GM18498 (cell line): Measurements from ENCODE around the gene TRPM1.

Source experiments
- ATAC-seq: cut with Tn5 transposase; IDR thresholded peaks from one replicate; pipeline ENCODE4 v1.9.1; 2021; ENCODE audit warnings: mild to moderate bottlenecking, moderate library complexity; ENCODE audit not compliant: unreplicated experiment

Gene TRPM1

DNA sequence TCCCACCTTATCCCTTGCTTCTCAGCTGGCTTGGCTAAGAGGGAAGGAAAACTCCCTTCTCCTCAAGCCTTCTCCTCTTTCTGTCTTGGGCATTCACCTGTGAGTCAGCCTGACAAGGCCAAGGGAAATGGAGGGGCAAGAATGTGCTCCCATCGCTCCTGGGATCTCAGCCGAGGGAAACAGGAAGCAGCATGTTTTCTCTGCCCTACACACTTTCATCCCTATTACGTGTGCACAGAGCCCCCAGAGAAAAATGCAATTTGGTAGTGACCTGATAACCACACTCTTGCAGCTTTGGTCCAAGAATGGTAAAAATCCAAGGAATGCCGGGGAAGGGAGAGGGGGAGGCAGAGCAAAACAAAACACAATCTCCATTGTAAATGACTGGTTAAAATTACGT is 77.2 kb downstream of the TRPM1 start:
- ATAC-seq: no peak

- no peak for ATAC-seq
These were observed 77.7 kb downstream of the TRPM1 start for GRCh38 chr15:31023841-31024240.

DNA sequence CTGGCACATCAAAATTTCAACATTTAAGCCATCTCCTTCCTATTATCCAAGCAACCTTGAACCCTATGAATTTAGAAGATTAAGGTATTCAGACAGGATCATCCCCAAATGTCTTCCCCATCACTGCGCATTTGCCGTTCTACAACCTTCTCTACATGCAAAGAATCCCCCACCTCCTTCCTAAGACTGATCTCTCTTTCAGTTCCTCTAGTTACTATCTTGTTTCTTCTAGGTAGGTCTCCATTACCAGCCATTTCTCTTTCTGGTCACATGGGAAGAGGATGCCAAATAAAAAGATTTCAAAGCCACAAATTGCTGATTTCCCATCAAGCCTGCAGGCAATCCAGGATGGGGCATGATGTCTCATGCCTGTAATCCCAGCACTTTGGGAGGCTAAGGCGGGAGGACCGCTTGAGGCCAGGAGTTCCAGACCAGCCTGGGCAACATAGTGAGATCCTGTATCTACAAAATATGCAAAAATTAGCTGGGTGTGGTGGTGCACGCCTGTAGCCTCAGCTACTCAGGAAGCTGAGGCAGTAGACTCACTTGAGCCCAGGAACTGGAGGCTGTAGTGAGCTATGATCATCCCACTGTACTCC is 80.4 kb downstream of the TRPM1 start:
- ATAC-seq: peak; percentile 67

- ATAC-seq: no peak
These were observed 81.0 kb downstream of the TRPM1 start for GRCh38 chr15:31020542-31020941.

DNA sequence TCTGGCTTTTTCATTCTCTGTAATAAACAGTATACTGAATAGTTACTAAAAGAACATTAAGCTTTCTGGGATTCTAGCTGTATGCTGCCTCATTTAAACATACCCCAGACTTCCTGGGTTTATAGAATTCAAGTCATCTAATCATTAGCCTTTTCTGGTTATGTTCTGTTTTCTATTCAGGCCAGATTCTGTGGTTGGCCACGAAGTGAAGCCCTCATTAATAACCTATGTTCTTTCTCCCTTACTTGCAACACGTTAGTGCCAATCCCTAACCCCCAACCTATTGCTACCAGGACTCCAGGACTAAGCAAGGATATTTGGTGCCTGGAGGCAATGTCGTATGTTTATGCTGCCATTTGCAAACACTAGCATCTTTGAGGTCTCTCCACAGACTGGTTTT is 81.5 kb downstream of the TRPM1 start:
- no peak for ATAC-seq

- no peak for ATAC-seq
These were observed 84.2 kb downstream of the TRPM1 start for GRCh38 chr15:31017311-31017710.

DNA sequence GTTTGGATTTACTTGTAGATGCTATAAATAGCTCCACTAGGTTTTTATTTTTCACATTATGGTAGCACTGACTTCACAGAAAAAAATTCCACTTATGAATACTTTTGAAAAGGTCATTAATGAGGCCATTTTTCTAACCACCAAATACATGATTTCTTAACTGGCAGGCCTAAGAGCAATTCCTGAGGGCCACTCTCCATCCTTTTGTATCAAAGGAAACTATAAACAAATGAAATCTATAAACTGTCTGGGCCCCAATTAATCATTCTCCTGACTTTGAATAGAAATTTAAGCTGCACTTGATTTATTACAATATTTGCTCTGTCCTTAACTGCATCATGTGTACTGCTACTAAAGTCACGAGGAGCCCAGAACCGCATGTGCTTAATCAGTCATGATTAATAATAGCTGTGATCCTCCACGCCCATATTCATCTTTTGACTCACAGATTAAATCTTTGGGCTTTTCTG is 85.0 kb downstream of the TRPM1 start:
- no peak for ATAC-seq

DNA sequence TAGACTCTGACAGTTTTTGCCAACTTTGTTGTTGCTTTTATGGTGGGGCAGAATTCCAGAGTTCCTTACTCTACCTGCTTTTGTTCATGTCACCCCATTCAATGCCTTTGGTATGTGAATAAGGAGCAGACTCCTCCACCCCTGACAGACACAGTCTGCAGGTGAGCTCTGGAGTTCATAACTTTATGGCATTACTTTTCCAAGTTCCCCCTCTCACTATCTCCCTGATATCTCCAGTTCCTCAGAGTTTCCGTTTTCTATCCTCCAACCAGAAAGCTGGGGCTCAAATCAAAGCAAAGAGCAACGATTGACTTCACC is 87.0 kb downstream of the TRPM1 start:
- no peak for ATAC-seq

GRCh38 chr15:31013863-31014607 is 87.5 kb downstream of the TRPM1 start:
- peak; percentile 88 for ATAC-seq

- no peak for ATAC-seq
These were observed 89.1 kb downstream of the TRPM1 start for GRCh38 chr15:31012455-31012854.

- ATAC-seq: no peak
These were observed 91.5 kb downstream of the TRPM1 start for GRCh38 chr15:31010036-31010435.

DNA sequence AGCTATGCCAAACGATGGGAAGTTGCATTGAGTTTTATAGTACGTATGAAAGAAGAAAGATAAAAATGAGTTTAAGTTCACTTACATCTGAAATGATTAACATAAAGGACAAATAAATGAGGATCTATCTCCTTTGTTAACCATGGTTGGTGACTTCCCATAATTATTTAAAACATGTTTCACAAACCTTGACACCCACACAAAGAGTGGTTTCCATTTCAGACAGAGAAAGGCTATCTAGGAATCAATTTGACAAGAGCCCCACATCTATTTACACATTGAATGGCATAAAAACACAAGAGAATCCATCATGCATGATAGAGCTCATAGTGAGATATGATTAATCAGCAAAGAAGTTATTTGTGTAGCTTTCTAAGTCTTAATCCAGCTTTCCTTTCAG is 95.9 kb downstream of the TRPM1 start:
- ATAC-seq: no peak

GRCh38 chr15:31004220-31004733 is 97.2 kb downstream of the TRPM1 start:
- ATAC-seq: peak; percentile 94

DNA sequence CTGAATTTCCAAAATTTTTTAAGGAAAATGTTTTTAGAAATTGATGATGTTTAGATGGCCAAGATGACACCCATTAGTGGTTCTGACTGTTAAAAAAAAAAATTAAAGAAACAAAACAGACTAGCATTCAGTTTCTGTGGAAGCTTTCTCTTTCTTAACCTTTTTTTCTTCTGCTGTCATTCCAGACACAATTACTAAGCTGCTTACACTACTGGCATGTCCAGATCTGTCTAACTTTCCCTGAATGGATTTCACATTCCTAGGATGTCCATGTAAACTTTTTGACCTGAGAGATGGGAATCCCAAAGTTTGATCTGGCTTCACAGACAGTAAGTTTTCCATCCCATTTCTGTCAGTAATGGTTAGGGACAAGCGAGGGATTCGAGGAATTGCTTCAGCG is 99.8 kb downstream of the TRPM1 start:
- no peak for ATAC-seq

- no peak for ATAC-seq
These were observed 101.8 kb downstream of the TRPM1 start for GRCh38 chr15:30999729-31000128.

GRCh38 chr15:30997270-30997669 is 104.3 kb downstream of the TRPM1 start:
- ATAC-seq: no peak

DNA sequence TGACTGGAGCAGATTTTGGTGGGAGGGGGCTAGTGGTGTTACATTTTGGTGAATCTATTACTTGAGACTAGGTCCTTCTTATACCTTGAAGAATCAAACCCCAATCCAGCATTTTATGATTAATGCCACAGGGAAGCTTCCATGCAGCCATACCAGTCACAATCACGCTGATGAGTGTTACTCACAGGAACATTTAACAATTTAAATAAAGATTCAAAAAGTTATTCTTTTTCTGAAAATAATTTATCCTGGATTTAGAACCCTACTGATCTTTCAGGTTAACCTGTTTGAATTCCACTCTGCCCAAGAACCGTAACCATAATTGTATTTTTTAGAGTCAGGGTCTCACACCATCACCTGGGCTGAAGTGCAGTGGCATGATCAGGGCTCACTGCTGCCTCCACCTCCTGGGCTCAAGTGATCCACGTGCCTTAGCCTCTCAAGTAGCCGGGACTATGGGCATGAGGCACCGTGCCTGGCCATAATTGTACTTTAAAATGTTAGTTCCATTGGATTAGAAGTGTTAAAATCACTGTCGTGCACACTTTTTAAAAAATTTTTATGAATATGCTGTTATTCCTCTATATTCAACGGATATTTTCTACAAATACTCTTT is 109.2 kb downstream of the TRPM1 start:
- ATAC-seq: no peak

- ATAC-seq: peak; percentile 92
These were observed 110.0 kb downstream of the TRPM1 start, which contains the start of gene MTMR10 for GRCh38 chr15:30991255-30992235. Gene MTMR10, minus strand, starts transcription at chr15:30991628. Its CDS starts 122 bp downstream, at chr15:30991506.

GRCh38 chr15:30990446-30991254 is 110.9 kb downstream of the TRPM1 start:
- peak; percentile 11 for ATAC-seq

- no peak for ATAC-seq
These were observed 111.5 kb downstream of the TRPM1 start for GRCh38 chr15:30990036-30990435.
